Activated T-helper 1 cell treated with Interleukin-2 at 50 U/mL for 16 hours (primary cell): Measurements from ENCODE around the gene INO80.
"Not testable (repeated sequence)": the region's sequence is repeated elsewhere in the genome, so short reads cannot be mapped to it uniquely, and the experiment has no call there.

ENCODE experiments used
- DNase-seq: peaks from one replicate; pipeline ENCODE4 v3.0.0-alpha.2; 2020; ENCODE audit warnings: low read depth

The INO80 gene

DNA sequence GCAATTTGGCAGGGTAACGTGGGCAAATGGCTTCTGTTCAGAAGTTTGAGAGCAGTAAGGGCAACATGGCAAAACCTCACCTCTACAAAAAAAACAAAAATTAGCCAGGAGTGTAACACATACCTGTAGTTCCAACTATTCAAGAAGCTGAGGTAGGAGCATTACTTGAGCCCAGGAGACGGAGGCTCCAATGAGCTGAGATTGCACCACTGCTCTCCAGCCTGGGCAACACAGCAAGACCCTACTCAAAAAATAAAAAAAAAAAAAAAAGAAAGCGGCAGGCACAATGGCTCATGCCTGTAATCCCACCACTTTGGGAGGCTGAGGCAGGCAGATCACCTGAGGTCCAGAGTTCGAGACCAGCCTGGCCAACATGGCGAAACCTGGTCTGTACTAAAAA, 5.9 kb upstream of the INO80 start:
- no peak for DNase-seq

DNA sequence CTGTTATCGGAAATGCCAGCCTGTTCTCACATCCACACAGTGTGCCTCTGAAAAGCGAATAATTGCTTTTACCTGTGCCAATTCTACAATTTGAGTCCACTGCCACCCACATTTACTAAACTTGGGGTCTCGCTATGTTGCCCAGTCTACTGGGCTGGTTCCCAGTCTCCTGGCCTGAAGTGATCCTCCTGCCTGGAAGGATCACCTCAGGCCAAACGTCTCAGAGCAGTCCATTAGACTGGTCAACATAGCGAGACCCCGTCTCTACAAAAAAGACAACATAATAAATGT, 827 bp upstream of the INO80 start:
- no peak for DNase-seq

GRCh38 chr15:41115652-41116115, 396 bp downstream of the INO80 start:
- DNase-seq, result peak; percentile 50

DNA sequence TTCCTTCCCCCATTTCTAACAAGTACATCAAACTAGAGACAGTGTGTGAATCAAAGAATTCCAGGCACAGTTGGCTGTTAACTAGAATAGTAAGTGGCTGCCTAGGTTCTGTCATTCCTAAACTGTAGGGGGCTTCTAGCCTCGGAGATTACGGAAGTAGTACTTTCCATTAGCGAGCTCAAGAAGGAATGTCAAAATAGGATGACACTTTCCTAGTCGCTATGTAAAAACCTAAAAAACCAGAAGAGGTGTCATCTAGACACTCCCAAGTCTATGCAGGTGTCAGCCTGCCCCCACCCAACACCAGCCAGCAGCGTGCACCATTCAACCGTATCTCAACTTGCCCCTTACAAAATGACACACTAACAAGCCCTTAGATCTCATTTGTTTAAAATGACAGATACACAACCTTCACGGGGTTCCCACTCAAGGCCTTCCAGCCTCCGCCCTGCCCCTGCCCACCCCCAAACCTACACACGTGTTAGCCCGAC, 874 bp downstream of the INO80 start:
- no peak for DNase-seq

- DNase-seq, result no peak
Observed at GRCh38 chr15:41106947-41107346, 9.1 kb downstream of the INO80 start.

- no peak for DNase-seq
Observed at GRCh38 chr15:41105348-41106334, 10.4 kb downstream of the INO80 start.

DNA sequence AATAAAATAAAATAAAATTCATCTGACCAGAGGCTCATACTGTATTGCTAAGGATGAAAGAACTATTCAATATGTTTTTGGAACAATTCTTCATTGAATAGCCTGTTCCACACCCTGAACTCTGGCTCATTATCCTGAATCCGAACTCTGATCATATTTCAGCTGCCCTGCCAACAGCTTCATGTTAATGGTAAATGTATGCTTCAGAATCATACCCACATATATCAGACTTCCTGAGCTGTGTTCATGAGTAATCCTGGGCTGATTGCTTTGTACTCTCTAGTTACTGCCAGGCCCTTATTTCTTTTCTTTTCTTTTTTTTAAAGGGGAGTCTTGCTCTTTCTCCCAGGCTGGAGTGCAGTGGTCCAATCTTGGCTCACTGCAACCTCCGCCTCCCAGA, 11.8 kb downstream of the INO80 start:
- DNase-seq, result no peak

- DNase-seq, result no peak
Observed at GRCh38 chr15:41102854-41103253, 13.2 kb downstream of the INO80 start.

- no peak for DNase-seq
Observed at GRCh38 chr15:41096178-41096577, 19.9 kb downstream of the INO80 start.

DNA sequence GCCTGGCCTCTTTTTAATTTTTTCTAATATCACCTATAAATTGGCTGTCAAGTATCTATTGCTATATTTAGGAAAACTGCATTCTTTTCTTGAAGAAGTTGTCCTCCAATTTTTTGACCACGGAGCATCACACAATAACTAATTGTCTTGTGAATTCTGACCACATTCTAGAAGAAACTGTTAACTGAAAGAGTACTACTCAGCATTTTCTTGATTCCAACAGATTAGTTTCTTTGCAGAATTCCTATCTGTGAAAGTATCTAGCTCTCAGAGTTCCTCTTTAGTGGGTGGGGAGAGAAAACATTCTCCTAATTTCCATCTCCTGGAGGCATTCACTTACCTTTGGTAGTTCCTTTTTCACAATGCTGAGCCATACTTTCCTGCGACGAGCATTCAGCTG, 31.1 kb downstream of the INO80 start:
- DNase-seq, result no peak

DNA sequence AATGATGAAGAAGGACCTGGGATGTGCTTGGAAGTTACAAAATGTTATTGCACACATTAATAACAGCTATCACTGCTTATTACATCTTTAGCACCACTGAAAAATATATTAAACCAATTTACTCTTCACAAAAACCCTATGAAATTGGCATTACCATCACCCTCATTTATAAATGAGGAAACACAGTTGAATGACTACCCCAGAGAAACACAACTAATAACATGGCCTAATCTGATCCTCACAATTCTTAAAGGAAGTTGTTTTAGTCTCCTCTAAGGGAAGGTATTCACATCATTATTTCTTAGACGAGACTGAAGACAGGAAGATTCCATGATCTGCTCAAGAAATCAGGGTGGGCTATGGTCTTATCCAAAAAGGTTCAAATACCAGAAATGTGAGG, 35.9 kb downstream of the INO80 start:
- DNase-seq, result no peak

DNA sequence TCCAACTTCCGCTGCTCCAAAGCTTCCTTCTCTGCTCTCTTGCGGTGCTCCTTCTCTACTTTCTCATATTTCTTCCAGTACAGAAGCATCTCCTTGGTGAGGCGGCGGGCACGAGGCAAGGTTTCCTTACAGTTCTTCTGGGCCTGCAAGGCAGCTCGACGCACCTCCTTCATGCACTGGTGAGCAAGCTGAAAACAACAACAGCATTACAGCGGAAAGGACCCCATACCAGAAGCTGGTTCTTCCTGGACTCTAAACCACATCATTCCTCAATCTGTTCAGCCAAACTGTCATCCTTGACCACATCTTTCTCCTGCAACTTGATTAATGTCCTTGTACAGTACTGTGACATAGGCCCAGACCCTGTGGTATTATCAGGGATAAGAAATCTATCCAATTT, 36.4 kb downstream of the INO80 start:
- no peak for DNase-seq

- not testable (repeated sequence) for DNase-seq
Observed at GRCh38 chr15:41078879-41079278, 37.2 kb downstream of the INO80 start.

DNA sequence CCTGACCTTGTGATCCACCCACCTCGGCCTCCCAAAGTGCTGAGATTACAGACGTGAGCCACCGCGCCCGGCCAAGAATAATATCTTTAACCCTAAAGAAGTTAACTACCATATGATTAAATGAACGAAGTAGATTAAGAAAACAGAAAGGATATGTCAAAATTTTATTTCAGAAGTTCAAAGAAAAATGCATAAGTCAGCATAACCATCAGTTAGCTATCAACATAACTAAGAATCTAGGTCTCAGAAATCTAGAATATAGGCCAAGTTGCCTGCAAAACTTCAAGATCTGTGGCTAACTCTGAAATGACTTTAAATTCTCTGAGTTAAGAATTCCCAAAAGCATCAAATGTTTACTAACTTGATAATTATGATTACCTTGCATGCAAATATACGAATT, 38.0 kb downstream of the INO80 start:
- no peak for DNase-seq

DNA sequence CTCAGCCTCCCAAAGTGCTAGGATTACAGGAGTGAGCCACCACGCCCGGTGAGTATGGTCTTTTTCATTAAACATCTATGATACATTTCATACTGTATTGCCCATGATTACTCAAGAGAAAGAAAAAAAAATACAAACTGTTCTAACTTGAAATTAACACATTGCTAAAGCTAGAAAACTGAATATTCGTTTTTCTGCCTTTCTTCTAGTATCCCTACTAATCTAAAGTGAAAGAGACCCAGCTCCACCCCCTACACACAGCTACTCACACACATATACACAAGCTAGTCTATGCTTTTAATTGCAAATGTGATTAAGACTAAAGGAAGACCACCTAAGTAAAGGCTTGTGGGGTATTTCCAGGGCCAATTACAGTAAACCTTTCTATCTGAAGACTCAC, 43.1 kb downstream of the INO80 start:
- no peak for DNase-seq

DNA sequence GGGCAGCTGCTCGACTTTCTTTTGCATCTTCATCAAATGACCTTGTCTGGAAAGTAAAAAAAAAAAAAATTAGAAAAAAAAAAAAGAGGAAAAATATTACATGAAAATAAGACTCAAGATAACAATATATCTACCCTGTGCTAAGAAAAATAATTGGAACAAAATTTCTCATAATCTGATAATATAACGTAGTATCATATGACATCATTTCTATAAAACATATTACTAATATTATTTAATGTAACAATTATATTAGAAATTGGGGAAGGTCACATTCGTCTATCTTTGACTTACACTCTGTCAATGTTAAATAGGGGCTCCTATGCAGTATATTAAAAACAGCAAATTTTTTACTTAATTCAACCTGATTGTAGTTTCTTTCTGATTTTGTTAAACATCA, 44.1 kb downstream of the INO80 start:
- DNase-seq, result no peak

DNA sequence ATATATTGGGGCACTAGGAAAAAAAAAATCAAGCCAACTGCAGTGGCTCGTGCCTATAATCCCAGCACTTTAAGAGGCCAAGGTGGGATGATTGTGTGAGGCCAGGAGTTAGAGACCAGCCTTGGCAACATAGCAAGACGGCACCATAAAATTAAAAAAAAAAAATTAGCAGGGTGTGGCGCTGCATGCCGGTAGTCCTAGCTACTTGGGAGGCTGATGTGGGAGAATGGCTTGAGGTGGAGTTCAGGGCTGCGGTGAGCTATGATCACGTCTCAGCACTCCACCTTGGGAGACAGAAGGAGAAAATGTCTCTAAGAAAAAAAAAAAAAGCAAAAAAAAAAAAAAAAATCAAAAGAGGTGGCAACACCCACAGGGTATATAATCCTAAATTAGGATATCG, 49.6 kb downstream of the INO80 start:
- no peak for DNase-seq

GRCh38 chr15:41061667-41062066, 54.4 kb downstream of the INO80 start:
- no peak for DNase-seq

DNA sequence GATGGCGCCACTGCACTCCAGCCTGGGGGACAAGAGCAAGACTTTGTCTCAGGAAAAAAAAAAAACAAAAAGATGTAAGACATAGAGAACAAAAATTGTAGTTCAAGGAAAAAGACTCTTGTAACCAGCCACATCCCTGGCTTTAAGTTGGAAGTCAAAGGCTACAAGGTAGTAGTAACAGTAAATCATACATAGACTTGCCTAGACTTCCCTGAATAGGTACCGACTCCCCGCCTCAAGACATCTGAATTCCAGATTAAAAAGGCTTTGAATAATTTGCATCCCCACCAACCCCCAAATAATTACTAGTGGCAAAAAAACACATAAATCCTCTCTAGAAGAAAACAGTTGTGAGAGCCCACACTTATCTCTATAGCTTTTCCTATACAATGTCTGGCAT, 55.6 kb downstream of the INO80 start:
- DNase-seq, result no peak

- no peak for DNase-seq
Observed at GRCh38 chr15:41056810-41057209, 59.3 kb downstream of the INO80 start.

DNA sequence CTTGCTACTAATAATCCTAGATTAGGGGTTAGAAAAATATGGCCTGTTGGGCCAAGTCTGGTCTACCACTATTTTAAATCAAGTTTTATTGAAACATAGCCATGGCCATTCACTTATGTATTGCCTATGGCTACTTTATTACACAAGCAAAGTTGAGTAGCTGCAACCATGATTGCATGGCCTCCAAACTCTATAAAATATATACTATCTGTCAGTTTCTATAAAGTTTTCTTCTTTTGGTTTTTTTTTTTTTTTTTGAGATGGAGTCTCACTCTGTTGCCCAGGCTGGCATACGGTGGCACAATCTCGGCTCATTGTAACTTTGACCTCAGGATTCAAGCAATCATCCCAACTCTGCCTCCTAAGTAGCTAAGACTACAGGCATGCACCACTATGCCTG, 60.4 kb downstream of the INO80 start:
- no peak for DNase-seq

- no peak for DNase-seq
Observed at GRCh38 chr15:41051139-41051538, 64.9 kb downstream of the INO80 start.

- no peak for DNase-seq
Observed at GRCh38 chr15:41048852-41049251, 67.2 kb downstream of the INO80 start.

DNA sequence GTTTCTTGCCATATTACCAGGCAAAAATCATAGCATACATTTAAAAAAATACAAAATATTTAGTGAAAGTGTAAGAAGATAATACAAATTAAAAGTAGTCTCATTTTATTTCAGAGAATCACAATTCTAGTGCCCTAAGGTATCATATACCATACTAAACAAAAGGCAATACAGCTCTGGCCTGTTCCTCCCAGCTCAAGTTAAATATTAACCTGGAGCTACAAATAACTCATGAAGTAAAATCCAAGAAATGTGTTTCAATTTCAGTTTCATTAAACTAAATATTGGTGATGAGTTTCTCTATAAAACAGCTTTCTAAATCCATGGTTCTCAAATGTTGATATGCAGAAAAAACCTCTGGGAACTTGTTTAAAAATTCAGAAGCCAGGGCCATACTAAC, 67.7 kb downstream of the INO80 start:
- DNase-seq, result no peak
